BE2C (cell line): ENCODE results near the gene FAAH.
"Not testable (repeated sequence)": the region's sequence is repeated elsewhere in the genome, so short reads cannot be mapped to it uniquely, and the experiment has no call there.

Experiments
- DNase-seq: peaks from one replicate; pipeline ENCODE4 v3.0.0-alpha.2; 2020
- H3K27me3 ChIP-seq: fragments of 250-450 bp; sonication (Bioruptor Pico); 2 replicates; pipeline ENCODE4 v1.5.1; 2020; ENCODE audit warnings: mild to moderate bottlenecking
- H3K36me3 ChIP-seq: fragments of 250-450 bp; sonication (Bioruptor Pico); 2 replicates; pipeline ENCODE4 v1.5.1; 2020; ENCODE audit warnings: mild to moderate bottlenecking
- H3K4me1 ChIP-seq: fragments of 250-450 bp; sonication (Bioruptor Pico); 2 replicates; pipeline ENCODE4 v1.5.1; 2020
- H3K4me3 ChIP-seq: 2 replicates; pipeline ENCODE4 v1.5.1; 2011; ENCODE audit warnings: low read depth, low read length
- H3K9me3 ChIP-seq: fragments of 250-450 bp; sonication (Bioruptor Pico); 2 replicates; pipeline ENCODE4 v1.5.1; 2020
- TF ChIP-seq, protein P1 (sequence below): IDR thresholded peaks from 2 replicates; pipeline ENCODE4 v1.5.1; 2012; ENCODE audit warnings: mild to moderate bottlenecking, low read depth, low read length

FAAH gene

DNA sequence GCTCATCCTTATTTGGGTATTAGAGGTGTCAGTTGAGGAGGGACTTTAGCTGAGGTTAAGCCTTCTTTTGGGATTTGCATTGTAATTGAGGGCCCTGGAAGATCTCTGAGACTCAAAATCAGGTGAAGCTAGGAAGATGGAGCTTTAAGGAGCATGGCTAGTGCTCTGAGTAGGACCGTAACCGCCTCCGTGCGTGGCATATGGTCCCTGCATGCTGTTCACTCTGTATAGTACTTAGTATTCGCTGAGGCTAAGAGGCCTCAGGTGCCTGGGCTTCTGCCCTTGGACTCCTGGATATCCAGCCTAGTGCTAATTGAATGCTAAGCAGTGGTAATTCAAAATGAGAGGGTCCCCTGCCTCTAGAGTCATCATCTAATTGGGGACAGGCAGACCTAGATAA lies 31.0 kb upstream of the FAAH start:
- no peak for DNase-seq
- Histone ChIP-seq H3K27me3 (no peaks in the 10 kb centered on the region), H3K4me3 (no peak overlapping the region), H3K36me3 (0 out of 2 replicates have a peak, but pooled peaks cover 9% of the 10 kb centered on the region), H3K9me3 (no peaks in the 10 kb centered on the region), H3K4me1 (no peaks in the 10 kb centered on the region)
- TF ChIP-seq, protein P1, sequence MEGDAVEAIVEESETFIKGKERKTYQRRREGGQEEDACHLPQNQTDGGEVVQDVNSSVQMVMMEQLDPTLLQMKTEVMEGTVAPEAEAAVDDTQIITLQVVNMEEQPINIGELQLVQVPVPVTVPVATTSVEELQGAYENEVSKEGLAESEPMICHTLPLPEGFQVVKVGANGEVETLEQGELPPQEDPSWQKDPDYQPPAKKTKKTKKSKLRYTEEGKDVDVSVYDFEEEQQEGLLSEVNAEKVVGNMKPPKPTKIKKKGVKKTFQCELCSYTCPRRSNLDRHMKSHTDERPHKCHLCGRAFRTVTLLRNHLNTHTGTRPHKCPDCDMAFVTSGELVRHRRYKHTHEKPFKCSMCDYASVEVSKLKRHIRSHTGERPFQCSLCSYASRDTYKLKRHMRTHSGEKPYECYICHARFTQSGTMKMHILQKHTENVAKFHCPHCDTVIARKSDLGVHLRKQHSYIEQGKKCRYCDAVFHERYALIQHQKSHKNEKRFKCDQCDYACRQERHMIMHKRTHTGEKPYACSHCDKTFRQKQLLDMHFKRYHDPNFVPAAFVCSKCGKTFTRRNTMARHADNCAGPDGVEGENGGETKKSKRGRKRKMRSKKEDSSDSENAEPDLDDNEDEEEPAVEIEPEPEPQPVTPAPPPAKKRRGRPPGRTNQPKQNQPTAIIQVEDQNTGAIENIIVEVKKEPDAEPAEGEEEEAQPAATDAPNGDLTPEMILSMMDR, result no peak

DNA sequence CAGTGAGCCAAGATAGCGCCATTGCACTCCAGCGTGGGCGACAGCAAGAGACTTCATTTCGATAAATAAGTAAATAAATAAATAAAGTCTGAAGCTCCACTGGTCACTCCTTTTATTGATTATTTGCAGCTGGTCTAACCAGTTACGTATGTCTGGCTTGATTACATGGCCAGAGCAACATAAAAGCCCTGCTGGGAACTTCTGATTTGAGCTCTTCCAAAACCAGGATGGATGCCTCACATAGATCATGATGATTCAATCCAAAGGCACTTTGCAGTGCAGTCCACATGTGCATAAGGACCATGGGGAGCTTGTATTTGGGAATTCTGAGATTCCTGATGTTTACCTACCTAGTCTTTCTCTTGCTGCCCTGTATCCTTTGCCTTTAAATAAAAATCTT lies 29.5 kb upstream of the FAAH start:
- H3K27me3 ChIP-seq, result no peaks in the 10 kb centered on the region
- no peak for DNase-seq
- H3K4me1 ChIP-seq, result no peaks in the 10 kb centered on the region
- TF ChIP-seq, protein P1, result no peak
- H3K4me3 ChIP-seq, result no peak overlapping the region
- 0 out of 2 replicates have a peak, but pooled peaks cover 9% of the 10 kb centered on the region for H3K36me3 ChIP-seq
- H3K9me3 ChIP-seq, result no peaks in the 10 kb centered on the region

GRCh38 chr1:46365796-46366195 lies 28.3 kb upstream of the FAAH start:
- H3K4me1 ChIP-seq, DNase-seq, H3K27me3 ChIP-seq, H3K9me3 ChIP-seq, H3K4me3 ChIP-seq, H3K36me3 ChIP-seq: not testable (repeated sequence)

DNA sequence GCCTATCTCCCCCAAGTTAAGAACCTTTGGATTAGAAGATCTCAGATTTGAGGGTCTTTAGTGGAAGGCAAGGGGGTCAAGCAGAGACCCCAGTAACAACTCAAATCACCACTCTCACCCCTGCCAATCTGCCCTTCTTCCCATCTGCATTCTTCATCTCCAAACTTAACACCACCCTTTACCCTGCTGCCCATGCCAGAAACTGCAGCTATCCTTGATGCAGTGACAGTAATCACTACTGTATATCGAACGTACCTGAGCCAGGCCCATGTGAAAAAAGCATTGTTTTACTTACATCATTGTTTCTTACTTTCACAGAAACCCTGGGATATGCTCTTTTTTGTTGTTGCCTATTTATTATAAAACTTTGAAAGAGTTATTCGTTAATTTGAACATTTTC lies 27.0 kb upstream of the FAAH start:
- no peak for DNase-seq
- Histone ChIP-seq H3K4me3 (no peak overlapping the region), H3K36me3 (0 out of 2 replicates have a peak, but pooled peaks cover 6% of the 10 kb centered on the region), H3K4me1 (no peaks in the 10 kb centered on the region), H3K27me3 (no peaks in the 10 kb centered on the region), H3K9me3 (no peaks in the 10 kb centered on the region)
- TF ChIP-seq, protein P1, result no peak

- H3K9me3 ChIP-seq, H3K4me1 ChIP-seq, DNase-seq, H3K36me3 ChIP-seq, H3K27me3 ChIP-seq, H3K4me3 ChIP-seq: not testable (repeated sequence)
Measured at GRCh38 chr1:46367701-46368100, 26.4 kb upstream of the FAAH start.

- no peak for DNase-seq
Measured at GRCh38 chr1:46368791-46369190, 25.3 kb upstream of the FAAH start.

DNA sequence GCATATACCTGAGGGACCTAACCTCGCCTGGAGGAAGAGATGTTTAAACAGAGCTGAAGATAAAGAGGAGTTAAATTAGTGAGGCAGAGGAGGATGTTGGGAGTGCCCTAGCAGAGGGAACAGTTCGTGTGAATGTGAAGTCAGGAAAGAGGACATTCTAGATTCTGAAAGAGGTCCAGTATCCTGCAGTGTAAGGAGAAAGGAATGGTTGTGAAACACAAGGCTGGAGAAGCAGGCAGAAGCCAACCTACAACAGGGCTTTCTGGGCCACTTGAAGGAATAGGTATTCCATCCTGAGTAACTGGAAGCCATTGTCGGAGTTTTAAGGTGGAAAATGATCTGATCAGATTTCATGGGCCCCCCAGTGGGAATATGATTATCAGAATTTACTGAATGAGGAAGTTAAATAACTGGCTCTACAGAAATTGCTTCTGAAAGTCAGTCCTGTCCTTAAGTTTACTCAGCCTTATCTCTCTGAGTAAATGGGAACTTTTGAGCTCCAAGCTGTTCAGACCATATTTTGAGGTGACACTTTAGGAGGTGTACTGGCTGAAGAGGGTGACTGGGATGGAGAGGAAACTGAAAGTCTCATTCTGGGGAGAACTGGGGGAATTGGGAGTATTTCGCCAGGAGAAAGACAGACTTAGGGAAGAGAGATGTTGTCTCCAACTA lies 24.4 kb upstream of the FAAH start:
- TF ChIP-seq, protein P1, result no peak
- Histone ChIP-seq H3K9me3 (no peaks in the 10 kb centered on the region), H3K4me1 (no peaks in the 10 kb centered on the region), H3K27me3 (no peaks in the 10 kb centered on the region), H3K36me3 (no peaks in the 10 kb centered on the region), H3K4me3 (no peak overlapping the region)
- DNase-seq, result no peak

More at GRCh38 chr1:46368791-46369190, 25.3 kb upstream of the FAAH start:
- Histone ChIP-seq H3K36me3 (no peaks in the 10 kb centered on the region), H3K4me1 (no peaks in the 10 kb centered on the region), H3K27me3 (no peaks in the 10 kb centered on the region), H3K9me3 (no peaks in the 10 kb centered on the region), H3K4me3 (no peak overlapping the region)
- TF ChIP-seq, protein P1, result no peak
